ENCODE data around the gene WSCD2.

The WSCD2 gene

DNA sequence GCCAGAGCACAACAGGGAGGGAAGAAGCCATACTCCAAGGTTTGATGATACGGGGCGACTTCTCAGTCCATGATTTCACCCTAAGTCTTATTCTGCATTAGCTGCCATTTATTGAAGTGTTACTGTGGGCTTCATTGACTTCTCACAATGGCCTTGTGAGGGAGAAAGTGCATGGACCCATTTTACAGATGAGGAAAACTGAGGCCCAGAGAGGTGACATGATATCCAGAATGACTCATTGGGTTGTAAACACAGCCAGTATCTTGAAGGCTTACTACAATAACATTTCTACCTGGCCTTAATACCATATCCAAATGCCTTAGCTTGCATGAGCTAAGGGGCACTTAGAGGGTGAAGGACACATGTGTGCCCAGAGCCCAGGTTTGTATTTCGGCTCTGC lies 109.4 kb downstream of the WSCD2 start:
- DNase-seq, result no peak

DNA sequence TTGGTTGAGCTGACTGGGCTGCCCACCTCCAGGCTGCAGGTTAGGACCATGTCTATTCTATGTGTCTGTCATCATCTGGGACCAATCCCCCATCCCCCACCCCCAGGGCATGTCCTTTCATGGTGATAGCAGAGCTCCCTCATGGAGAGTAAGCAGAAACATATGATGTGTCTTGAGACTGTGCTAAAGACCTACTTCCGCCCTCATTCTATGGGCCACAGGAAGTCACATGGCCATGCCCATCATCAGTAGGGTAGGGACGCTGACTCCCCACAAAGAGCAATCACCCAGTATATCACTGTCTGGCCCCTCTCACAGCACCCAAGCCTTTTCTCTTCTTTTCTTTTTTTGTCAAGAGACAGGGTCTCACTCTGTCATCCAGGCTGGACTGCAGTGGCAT lies 110.3 kb downstream of the WSCD2 start:
- no peak for DNase-seq

DNA sequence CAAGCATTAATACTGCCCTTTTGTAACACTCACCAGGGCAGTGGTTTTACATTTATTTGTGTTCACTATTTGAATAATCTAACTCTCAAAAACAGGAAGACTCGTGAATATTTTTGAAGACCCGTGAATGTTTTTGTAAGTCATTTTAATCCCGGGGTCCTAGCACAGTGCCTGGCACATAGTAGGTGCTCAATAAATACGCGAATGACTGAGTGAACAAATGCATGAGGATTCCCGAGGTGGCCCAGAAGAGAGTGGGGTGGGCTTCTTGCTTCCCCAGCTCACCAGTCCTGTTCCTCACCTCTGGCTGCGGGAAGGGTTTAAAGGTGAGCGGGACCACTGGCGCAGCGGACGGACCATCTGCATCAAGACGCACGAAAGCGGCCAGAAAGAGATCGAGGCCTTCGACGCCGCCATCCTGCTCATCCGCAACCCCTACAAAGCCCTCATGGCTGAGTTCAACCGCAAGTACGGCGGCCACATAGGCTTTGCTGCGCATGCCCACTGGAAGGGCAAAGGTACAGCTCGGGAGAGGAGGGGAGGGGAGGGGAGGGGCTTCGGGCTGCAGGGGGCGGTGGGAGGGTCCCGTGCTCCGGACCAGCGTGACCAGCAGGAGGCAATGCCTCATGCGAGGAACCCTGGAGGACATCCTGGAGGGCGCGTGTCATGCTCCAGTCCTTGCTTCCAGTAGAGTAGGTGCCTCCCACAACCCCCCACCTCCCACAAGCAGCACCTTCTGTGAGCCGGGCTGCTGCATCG lies 111.1 kb downstream of the WSCD2 start:
- no peak for DNase-seq

DNA sequence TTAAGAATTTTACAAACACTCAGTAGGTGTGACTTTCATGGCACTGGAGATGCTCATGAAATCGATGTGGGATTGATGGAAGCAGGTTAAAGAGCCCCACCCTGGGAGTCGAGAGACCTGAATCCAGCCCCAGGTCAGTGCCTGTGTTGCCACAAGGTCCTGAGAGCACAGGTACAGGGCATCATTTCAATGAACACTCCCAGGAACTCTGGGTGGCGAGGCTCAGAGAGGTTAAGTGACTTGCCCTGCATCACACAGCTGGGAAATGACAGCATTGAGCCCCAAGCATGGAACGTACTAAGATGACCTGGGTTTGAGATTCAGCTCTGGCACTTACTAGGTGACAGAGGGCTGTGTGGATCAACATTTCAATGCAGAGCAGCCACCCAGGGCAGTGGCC lies 111.8 kb downstream of the WSCD2 start:
- no peak for DNase-seq

DNA sequence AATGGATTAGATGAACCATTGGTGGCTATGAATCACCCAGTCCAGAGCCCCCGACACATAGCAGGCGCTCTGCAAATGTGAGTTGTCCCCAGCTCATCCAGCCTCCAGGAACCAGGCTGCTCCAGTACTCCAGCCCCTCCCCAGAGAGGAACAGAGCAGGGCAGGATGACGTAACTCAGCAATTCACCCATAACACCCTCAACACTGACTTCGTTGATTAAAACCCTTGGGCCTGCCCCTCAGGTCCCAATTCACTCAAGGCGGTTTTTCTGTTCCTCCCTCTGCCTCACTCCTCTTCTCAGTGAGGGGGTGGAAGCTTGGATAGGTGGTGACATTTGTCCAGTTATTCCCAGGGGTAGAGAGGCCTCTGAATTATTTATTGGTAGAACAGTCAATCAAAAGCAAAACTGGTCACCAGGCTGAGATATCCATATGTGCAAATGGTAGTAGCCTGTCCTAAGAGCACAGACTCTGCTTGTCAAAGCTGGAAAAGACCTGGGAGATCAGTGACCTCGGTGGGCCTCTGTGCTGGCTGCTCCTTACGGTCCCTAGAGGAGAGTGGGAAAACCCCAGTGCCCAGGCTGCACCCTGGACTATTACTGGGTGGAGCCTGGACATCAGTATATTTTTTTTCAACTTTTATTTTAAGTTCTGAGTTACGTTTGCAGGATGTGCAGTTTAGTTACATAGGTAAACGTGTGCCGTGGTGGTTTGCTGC lies 113.1 kb downstream of the WSCD2 start:
- DNase-seq, result no peak

DNA sequence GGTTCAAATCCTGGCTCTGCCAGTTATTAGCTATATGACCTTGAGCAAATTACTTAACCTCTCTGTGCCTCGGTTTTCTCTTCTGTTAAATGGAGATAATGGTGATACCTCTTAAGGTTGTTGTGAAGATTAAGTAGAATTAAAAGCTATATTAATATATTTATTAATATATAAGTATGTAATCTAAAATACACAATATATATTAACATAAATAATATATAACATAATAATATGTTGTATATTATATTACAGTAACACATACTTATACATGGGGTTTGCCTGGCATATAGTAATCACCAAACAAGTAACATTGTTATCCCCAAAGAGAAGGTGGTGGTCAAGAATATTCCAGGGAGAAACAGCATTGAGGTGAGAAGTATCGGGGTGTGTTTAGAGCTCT lies 118.0 kb downstream of the WSCD2 start:
- no peak for DNase-seq

DNA sequence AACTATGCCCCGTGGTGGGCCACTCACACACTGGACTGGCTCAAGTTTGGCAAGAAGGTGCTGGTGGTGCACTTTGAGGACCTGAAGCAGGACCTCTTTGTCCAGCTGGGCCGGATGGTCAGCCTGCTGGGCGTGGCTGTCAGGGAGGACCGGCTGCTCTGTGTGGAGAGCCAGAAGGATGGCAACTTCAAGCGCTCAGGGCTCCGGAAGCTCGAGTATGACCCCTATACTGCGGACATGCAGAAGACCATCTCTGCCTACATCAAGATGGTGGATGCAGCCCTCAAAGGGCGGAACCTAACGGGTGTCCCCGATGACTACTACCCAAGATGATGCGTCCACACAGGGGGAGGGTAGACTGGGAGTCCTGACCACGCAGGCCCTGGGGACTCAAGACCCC lies 118.9 kb downstream of the WSCD2 start:
- no peak for DNase-seq

DNA sequence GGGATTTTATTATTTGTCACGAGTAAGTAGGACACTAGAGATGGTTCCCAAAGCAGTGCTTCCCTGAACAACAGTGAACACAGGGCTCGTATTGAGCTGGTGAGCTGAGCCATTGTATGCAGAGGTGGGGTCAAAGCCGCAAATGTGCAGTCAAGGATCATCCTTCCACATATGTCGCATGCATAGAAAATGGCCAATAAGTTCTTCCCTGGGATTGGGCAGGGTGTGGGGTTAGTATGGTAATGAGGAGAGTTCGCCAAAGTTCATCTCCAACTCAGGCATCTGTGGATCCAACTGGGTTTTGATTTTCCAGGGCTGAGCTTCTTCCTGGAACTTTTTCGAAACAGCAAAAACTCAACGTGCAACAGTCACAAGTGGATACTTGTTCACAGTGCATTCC lies 123.4 kb downstream of the WSCD2 start:
- no peak for DNase-seq

DNA sequence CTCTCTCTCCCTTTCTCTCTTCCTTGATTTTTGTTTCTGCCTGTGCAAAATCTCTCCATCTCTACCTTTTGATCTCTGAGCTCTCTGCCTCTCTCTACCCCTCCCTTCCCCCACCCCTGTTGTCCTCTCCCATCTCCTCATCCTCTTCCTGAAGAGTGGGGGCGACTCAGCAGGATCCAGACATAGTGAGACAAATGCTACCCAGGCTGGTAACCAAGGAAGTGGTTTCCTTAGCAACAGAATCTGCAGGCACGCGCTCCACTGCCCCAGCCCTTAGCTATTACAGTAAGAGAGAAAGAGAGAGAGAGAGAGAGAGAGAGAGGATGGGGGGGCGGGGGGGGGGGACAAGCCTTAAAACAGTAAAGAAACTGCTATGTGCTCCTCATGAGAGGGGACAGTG lies 124.5 kb downstream of the WSCD2 start:
- DNase-seq, result no peak

DNA sequence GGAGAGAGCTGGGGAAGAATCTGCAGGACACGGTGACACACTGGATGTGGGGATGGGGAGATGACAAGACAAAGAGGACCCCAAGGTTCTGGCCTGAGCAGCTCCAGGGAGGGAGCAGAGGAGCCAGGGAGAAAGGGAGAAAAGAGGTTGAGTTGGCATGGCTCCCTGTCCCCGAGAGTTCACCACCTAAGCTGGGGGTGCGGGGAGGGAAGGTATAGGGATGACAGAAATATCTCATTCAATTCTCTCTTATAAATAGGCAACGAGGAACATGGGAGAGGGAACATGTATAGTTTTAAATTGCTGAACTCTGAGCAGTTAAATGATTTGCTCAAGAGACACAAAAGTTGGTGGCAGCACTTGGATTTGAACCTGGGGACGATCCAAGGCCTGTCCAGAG lies 124.9 kb downstream of the WSCD2 start:
- no peak for DNase-seq

DNA sequence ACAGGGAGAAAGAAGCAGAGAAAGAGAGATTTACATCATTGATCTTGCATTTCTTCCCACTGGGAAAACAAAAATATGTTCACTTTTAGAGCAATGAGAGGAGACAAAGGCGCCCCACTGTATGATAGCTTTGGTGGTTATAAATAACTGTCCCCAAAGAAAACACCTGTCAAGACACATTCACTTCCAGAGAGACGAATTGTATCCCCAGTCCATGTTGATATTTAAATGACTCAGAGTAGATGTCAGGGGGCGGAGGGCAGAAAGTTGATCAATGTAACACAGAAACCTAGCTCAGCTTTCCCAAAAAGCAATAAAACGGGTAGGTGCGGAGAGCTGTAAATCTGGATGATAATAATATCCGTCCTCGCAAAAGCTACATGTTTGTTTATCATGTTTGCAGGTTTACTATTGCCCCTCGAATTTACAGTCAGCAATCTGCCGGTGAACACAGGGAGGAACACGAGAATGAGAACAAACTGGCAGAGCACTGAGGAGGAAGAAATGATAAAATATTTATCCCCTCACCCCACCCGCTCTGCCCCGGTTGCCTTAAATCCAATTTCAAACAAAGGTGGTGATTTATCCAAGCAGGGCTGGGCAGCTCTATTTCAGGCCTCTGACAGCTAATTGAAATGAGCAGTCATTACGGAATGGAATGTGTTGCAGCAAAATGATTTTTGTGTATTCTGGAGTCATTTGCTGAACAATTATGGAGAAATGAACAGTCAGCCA lies 125.6 kb downstream of the WSCD2 start:
- no peak for DNase-seq

DNA sequence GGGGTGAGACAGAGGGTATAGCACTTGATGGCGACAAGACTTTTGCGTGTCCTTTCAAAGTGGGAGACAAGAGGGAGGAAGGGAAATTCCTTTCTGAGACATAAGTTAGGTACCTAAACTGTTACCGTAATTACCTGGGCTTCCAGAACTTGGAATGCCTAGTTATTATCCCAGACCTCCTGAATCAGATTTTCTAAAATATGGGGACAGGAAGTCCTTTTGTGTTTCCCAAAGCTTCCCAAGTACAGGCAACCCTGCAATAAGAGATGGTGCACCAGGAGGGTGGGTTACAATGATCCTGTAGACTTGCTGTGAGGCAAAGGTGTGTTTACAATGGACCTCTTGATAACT lies 126.1 kb downstream of the WSCD2 start:
- no peak for DNase-seq

DNA sequence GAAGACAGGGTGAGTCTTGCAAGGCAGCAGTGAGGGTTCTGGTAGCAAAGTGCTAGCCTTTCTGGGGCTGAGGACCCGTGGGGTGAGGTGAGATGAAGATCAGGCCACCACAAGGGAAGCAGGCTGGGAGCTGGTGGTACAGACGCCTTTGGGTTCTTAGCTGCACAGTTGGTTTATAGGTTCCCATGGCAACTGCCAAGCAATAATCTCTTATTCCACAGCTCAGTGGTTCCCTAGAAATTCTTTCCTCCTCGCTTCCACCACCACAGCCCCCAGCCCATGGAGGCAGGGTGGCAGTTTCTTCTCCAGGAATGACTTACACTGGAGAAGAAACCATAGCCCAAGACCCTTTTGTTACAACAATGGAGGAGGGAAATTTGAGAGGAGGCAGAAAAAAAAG lies 127.9 kb downstream of the WSCD2 start:
- DNase-seq, result no peak

DNA sequence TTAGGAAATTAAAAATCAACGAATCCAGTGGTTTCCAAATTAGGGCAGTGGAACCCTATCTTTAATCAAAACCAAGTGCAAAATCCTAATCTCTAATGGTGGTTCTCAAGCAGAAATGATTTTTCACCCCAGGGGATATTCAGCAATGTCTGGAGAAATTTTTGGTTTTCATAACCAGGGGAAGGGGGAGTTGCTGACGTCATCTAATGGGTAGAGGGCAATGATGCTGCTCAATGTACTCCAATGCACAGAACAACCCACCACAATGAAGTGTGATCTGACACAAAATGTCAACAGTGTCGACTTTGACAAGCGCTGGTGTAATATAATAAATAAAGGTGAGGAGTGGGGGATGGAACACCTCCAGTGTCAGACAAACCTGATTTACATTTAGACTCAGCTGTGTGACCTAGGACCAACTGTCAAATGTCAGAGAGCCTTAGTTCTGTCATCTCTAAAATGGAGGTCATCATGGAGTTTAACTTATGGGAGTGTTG lies 128.6 kb downstream of the WSCD2 start:
- no peak for DNase-seq

DNA sequence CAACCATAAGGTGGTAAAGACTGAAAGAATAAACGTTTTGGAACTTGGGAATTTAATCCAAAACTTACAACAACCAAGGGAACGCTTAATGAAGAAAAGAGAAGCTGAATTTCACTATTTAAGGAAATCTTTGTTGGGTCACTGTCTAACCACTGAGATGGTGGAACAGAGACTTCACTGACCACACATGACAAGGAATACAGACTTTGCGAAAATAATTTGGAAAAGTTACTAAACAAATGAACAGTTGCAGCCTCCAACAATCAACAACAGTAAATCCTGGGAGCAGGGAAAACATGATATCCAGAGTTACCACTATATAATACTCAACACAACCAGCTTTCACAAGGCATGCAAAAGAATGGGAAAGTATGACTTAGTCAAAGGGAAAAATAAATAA lies 131.0 kb downstream of the WSCD2 start:
- no peak for DNase-seq

DNA sequence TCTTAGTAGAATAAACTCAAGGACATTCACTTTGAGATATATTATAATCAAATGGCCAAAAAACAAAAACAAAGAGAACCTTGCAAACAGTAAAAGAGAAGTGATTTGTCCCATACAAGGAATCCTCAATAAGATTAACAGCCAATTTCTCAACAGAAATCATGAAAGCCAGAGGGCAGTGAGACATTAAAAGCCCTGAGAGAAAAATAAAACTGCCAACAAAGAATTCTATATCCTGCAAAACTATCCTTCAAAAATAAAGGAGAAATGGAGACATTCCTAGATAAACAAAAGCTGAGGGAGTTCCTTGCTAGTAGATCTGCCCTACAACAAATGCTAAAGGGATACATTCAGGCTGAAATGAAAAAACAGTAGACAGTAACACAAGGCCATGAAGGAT lies 131.9 kb downstream of the WSCD2 start:
- no peak for DNase-seq

DNA sequence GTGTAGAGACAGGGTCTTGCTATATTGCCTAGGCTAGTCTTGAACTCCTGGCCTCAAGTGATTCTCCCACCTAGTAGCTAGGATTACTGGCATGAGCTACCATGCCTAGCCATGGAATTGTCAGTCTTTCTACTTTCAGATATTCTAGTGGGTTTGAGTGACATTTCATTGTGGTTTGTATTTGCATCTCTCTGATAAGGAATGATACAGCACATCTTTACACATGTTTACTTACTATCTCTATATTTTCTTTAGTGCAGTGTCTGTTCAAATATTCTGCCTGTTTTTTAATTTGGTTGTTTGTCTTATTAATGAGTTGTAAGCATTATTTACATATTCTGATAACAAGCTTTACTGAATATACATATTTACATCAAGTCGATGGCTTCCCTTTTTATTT lies 136.4 kb downstream of the WSCD2 start:
- DNase-seq, result no peak

DNA sequence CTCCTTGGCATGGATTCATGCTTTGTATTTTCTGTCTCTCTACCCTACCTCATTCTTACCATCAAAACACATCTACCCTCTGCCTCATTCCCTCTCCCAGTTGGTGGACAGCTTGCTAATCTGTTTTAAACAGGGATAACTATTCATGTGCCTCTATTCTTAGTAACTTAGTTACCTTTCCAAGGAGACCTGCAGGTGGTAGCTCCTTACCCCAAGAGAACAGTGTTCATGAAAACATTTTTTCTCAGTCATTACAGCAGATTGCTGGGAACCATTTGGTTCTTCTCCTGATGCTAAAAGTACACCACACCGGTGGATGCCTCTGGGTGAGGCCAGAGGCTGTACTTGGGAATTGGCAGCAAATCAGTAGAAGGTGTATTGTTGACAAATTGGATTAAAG lies 137.0 kb downstream of the WSCD2 start:
- DNase-seq, result no peak

DNA sequence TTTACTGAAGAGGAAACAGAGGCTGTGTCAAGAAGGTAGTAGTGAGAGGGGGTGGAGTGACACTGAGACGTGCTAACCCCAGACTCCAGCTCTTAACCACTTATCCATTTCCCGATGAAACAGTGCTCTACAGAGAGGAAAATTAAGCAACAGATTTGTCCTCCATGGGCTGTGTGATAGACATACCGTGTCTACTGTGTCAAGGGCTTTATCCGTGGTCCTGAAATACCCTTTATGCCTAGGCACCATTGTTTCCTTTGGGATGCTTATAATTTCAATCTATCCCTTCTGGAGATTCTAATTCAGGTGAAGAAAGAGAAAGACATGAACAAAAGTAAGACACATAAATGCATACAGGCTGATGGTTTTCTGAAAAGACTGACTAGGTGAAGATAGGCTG lies 138.4 kb downstream of the WSCD2 start:
- DNase-seq, result no peak

DNA sequence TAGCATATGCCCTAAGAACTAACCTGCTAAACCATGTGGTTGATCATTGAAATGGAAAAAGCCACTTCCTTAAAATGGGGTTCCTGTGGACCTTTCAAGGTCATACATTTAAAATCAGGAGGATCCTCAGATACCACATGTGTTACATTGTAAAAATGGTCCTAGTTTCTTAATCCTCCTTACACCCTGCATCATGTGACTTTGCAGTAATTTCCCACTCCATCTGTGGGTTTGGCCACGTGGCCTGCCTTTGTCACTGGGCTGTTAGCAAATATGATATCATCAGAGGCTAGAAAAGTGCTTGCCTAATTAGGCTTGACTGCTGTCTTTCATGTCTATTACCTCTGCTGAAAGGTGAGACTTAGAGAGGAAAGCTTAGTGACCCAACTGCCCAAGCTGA lies 139.3 kb downstream of the WSCD2 start:
- DNase-seq, result no peak

DNA sequence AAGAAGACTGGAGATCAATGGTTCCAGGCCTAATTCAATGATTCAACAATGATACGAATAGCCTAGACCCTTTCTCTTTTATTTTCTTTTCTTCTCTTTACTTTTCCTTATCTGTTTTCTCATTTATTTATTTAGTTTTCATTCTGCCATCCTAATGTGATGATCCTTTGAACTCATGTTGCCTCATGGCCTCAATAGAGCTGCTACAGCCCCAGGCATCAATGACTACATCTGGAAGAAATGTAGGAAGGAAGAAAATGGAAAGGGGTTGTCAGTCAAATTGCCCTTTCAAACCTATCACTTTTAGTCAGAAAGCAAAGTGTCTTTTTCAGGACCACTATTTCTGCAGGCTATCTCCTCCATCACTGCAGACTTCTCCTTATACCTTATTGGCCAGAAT lies 140.1 kb downstream of the WSCD2 start:
- no peak for DNase-seq

DNA sequence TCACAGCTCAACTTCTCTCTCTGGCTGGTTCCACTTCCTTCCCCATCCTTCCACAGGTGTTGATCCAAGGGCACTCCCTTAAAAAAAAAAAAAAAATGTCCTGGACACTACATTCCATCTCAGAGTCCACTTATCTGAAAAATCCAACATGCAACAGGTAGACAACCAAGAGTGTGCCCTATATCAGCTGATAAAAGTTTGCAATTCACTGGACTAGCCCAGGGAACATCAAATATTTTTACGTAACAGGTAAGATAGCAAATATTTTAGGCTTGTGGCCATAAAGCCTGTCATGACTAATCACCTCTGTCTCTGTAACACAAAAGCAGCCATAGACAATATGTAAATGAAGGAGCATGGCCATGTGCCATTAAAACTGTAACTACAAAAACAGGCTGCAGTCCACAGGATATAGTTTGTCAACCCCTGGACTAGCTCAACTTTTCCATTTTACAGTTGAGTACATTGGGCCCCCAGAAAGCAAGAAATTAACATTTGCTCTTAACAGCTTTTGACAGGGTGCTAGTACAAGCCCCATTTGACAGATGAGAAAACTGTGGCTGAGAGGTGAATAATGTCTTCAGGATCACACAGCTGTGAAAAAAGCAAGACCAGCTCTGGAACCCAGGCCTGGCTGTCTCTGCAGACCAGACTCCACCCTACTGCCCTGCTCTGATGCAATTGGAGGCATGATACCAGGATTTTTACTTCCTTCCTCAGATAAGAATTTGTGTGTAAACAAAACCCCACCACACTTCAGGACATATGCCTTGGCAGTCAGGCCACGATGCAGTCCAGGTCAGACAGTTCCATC lies 141.2 kb downstream of the WSCD2 start:
- no peak for DNase-seq

DNA sequence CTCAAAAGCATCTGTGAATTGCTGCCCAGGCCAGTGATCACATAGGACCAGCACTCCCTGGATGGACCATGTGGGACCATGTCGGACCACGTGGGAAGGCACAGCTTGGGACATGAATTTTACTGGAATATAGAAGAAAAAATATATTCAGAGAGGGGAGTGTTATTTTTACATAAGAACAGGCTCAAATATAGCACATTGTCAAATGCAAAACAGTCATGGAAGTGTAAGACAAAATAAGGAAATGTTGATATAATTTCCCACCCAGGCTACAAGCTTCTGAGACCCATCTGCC lies 141.7 kb downstream of the WSCD2 start:
- DNase-seq, result no peak

Data from NCI-H1436 (cell line).